ENCODE results near the gene TMEM19. TPM values are rescaled to one million over a fixed set of nuclear protein-coding genes. Genes with fewer than 3 reads are reported as not detected.

The TMEM19 gene
- total RNA-seq = 66.0 TPM

DNA sequence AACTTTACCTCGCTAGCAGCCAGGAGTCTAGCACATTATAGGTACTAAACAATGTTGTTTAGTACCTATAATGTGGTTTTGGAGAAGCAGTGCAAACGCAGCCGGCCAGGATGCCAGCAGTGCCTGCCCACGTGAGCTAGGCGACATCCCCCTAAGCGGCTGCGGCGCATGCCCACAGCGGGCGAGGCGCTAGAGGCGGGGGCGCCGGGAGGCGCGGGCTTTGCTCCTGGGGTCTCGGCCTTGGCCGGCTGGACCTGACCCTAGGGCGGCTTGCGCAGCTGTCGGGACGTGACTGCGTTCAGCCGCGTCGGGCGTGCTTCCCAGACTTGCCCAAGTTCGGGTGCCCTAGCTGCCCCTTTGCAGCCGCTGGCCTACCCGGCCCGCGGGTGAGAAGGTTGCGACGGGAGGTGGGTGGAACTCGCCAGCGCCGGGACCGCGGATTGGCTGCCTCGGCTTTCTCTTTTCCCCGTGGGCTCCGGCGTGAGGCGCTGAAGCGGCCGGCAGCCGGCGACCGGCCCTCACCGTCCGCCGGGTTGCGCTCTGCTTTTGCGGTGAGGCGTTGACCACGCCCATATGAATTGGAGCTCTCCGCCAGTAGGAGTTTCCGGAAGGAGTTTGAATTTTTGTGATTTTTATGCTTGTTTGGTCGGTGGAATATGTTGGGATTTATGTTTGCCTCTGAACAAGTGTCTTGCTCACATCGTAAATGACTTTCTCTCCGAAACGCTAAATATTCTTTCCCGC is at the start of gene TMEM19:
Gene TMEM19 (plus strand): TSS at position 169 of the 744 bp plus-strand sequence. CDS start 599 bp downstream, outside the sequence.
- DNase-seq = peak; percentile 94

DNA sequence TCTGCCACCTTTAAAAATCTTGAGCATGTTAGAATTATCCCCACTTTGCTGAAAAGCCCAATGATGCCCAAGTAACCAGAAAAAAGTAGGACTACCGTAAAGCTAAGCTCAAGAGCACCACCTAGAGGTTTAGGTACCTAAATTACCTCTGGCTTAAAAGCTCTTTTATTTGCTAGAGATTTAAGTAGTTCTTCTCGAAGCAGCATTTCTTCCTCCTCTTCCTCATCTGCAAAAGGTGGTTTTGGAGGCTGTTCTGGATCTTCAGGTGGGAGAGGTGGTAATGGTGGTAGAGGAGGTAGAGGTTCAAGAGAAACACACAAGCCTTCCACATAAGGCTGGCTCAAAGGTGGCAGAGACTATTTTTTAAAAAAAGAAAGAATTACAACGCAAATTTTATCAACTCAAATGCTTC is 49.2 kb upstream of the TMEM19 start:
- DNase-seq = peak; percentile 79

DNA sequence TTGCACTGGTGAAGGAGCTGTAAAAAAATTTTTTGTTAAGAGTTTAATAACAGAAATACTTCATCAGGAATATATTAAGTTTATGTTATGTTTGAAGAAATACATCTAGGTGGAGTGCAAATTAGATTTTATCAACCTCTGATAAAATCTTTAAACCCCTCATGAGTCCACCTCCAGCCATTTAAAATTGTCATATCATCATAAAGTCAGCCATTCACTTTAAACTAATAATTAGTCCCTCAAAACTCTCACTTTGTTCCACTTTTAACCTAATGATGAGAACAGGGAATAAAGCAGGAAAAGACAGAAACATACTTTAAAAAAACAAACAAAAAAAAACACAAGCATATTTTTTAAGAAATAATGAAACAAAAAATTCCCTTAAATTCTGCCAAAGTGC is 47.4 kb upstream of the TMEM19 start:
- DNase-seq = no peak

- no peak for DNase-seq
These were observed 46.5 kb upstream of the TMEM19 start for GRCh38 chr12:71639341-71639760.

- DNase-seq = no peak
These were observed 45.6 kb upstream of the TMEM19 start for GRCh38 chr12:71640316-71640715.

GRCh38 chr12:71641390-71641789 is 44.5 kb upstream of the TMEM19 start:
- DNase-seq = no peak

GRCh38 chr12:71642264-71642663 is 43.6 kb upstream of the TMEM19 start:
- DNase-seq = no peak

DNA sequence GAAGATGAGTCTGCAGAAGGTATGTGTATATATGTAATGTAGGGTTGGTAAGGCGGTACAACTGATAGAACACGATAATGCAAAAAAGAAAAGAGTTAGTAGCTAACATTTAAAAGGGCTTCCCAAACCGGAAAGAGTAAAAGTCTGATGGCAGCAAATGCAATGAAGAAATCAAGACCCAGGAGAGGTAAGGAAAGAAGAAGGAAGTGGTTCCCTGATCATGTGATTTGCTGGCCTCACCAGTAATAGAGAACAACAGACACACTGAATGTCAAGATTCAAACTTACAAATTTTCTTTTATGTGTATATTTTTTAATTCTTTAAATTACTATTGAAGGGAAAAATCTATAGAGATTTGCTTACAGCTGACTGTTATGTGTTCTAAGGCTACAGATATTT is 40.6 kb upstream of the TMEM19 start:
- no peak for DNase-seq

- DNase-seq = no peak
These were observed 39.4 kb upstream of the TMEM19 start for GRCh38 chr12:71646512-71646911.

DNA sequence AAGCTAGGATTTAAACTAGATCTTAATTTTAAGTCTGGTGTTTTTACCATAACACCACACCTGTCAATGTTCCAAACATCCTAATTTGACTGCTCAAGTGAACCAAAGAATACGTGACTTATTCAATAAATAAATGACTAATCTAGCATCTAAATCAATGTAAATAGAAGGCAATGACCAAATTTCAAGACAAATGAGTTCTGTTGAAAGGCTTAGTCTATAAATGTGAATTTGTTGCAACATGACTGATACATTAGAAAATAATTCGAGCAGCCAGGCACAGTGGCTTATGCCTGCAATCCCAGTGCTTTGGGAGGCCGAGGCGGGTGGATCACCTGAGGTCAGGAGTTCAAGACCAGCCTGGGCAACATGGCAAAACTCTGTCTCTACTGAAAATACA is 37.3 kb upstream of the TMEM19 start:
- DNase-seq = no peak

- DNase-seq = no peak
These were observed 36.5 kb upstream of the TMEM19 start for GRCh38 chr12:71649401-71649800.

DNA sequence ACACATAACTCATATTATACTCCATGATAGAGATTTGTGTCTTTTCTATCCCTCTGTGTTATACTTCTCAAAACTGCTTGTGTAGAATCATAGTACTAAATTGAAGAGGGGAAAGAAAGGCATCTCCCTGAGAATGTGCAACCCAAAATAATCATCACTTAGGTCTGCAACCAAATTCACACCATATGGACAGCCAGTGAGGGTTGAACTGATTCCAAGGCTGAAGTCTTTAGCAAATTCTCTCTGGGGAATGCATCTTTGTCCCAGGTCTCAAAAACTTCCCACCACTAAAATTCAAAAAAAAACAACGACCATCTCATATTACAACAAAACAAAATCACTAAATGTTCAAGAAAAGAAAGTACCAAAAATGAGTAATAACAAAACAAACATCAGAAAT is 33.2 kb upstream of the TMEM19 start:
- no peak for DNase-seq

- no peak for DNase-seq
These were observed 32.7 kb upstream of the TMEM19 start for GRCh38 chr12:71653137-71653536.

DNA sequence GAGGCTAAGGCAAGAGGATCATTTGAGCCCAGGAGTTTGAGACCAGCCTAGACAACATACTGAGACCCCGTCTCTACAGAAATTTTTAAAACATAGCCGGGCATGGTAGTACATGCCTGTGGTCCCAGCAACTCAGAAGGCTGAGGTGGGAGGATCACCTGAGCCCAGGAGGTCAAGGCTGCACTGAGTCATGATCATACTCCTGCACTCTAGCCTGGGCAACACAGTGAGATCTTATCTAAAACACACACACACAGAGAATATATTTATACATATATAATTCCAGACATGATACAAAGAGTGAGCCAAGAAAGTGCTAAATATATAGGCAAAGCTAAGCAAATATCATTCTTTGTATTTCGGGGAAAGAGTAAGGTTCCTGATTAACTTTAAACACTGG is 31.7 kb upstream of the TMEM19 start:
- no peak for DNase-seq

- no peak for DNase-seq
These were observed 30.4 kb upstream of the TMEM19 start for GRCh38 chr12:71655495-71655894.

DNA sequence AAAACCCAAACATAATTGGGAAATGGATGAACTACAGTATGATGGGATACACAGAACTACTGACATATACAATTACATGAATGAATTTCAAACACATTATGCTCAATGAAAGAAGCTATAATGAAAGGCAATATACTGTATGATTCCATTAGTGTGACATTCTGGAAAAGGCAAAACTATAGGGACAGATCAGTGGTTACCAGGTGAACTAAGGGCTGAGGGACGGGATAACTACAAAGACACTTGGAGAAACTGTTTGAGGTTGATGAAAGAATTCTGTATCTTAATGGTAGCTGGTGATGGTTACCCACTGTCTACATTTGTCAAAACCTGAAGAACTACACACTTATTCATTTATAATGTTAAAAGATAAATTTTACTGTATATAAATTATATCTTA is 30.0 kb upstream of the TMEM19 start:
- no peak for DNase-seq

- no peak for DNase-seq
These were observed 29.1 kb upstream of the TMEM19 start for GRCh38 chr12:71656740-71657139.

- peak; percentile 14 for DNase-seq
These were observed 23.8 kb upstream of the TMEM19 start for GRCh38 chr12:71661977-71662530.

- peak; percentile 83 for DNase-seq
These were observed 22.9 kb upstream of the TMEM19 start for GRCh38 chr12:71662849-71663560.

DNA sequence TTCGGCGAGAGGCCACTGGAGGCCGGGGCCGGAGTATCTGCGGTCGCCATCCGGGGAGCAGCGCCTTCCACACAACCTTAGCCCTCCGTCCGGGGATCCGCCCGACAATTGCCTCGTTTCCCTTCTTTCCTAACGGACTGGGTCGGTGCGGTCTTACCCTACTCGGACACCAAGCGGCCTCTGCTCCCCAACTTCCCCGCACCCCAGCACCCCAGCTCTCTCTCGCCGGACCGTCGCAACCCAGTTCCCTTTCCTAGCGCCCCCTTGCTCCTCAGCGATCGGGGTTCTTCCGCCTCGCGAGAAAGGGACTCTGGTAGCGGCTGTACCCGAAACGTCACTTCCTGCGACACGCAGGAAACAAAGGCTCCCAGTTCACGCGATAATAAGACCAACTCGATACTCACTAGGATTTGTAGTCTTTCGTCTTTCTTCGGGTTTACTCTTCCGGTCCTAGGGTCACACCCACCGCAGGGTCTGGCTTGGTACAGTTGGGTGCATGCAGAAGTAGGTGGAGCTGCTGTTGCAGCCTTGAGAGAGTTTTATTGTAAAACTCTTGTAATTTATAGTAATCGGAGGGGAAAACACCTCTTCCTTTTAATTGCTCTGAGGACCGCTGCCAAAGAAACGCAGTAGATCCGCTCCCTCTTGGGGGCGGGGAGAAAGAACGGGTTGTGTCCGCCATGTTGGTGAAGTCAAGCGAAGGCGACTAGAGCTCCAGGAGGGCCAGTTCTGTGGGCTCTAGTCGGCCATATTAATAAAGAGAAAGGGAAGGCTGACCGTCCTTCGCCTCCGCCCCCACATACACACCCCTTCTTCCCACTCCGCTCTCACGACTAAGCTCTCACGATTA is 22.1 kb upstream of the TMEM19 start, which contains the start of the genes THAP2 and ZFC3H1:
Gene THAP2 (plus strand): TSS at position 741 of the 850 bp plus-strand sequence. CDS start 209 bp downstream, outside the sequence.
Gene ZFC3H1 (minus strand): TSS at position 288 of the 850 bp plus-strand sequence. CDS start 238 bp downstream, at position 50.
- DNase-seq = peak; percentile 99

- no peak for DNase-seq
These were observed 21.3 kb upstream of the TMEM19 start for GRCh38 chr12:71664411-71665089.

DNA sequence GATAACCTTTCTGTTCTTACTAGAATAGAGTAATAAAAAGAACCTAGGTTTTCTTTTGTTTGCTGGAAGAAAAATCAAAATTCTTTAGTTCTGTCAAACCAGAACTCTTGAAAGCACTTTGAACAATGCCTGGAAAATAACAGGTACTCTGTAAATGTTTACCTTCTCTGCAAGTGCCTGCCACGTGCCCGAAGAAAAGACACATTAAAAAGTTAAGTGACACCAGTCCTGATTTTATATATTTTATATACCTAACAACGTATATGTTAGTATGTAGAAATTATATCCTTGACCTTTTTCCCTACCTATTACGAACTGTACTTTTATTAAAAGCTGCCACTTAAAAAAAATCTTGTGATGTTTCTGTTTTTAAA is 20.8 kb upstream of the TMEM19 start:
- no peak for DNase-seq
